ENCODE data around the gene HMG20B. TPM values are rescaled to one million over a fixed set of nuclear protein-coding genes. Genes with fewer than 3 reads are reported as not detected.

Gene HMG20B
- total RNA-seq, 1 donor, result 72.5 TPM

DNA sequence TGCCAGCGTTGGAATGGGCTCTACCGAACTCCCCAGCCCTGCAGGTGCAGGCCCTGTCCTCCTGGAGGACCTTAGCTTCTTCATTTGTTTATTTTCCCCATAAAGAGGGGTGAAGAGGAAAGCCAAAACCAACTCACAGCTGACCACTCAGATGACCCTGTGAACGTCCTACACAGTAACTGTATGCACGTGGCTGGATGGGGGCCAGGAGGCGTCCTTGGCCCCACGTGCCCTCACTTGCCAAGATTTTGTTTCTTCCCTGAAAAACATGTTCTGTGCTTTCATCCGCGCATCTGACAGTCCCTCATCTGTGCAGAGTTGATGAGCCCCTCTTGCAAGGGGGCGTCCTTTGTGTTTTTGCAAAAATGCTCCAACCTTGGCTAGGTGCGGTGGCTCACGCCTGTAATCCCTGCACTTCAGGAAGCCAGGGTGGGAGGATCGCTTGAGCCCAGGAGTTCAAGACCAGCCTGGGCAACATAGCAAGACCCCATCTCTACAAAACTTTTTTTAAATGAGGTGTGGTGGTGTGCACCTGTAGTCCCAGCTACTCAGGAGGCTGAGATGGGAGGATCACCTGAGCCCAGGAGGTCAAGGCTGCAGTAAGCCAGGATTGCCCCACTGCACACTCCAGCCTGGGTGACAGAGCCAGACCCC, 39.1 kb upstream of the HMG20B start:
- no peak for DNase-seq (ENCODE audit: low read depth)
- TF ChIP-seq, protein P1, sequence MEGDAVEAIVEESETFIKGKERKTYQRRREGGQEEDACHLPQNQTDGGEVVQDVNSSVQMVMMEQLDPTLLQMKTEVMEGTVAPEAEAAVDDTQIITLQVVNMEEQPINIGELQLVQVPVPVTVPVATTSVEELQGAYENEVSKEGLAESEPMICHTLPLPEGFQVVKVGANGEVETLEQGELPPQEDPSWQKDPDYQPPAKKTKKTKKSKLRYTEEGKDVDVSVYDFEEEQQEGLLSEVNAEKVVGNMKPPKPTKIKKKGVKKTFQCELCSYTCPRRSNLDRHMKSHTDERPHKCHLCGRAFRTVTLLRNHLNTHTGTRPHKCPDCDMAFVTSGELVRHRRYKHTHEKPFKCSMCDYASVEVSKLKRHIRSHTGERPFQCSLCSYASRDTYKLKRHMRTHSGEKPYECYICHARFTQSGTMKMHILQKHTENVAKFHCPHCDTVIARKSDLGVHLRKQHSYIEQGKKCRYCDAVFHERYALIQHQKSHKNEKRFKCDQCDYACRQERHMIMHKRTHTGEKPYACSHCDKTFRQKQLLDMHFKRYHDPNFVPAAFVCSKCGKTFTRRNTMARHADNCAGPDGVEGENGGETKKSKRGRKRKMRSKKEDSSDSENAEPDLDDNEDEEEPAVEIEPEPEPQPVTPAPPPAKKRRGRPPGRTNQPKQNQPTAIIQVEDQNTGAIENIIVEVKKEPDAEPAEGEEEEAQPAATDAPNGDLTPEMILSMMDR (IDR thresholded peaks at IDR 0.05; ENCODE audit: insufficient read depth, low read depth, low read length), result no peak
- no peak overlapping the region for H3K4me3 ChIP-seq (ENCODE audit: low read depth, low read length)

DNA sequence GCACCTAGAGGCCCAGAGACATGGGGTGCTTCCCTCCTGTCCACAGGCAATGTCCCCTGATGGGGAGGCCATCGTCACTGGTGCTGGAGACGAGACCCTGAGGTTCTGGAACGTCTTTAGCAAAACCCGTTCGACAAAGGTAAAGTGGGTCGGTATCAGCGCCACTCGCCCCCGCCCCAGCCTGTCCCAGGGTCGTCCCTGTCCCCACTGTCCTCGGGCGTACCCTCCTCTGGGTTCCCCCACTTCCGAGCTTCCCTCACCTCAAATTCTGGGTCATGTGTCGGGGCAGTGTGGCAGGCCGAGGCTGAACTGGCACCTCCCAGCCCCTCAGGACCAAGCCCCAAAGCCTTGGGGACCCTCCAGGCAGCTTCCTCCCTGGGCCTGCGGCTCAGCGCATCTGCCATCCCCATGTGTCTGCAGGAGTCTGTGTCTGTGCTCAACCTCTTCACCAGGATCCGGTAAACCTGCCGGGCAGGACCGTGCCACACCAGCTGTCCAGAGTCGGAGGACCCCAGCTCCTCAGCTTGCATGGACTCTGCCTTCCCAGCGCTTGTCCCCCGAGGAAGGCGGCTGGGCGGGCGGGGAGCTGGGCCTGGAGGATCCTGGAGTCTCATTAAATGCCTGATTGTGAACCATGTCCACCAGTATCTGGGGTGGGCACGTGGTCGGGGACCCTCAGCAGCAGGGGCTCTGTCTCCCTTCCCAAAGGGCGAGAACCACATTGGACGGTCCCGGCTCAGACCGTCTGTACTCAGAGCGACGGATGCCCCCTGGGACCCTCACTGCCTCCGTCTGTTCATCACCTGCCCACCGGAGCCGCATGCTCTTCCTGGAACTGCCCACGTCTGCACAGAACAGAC, 38.1 kb upstream of the HMG20B start:
- H3K4me3 ChIP-seq (ENCODE audit: low read depth, low read length), result no peak overlapping the region
- TF ChIP-seq, protein P1 (IDR thresholded peaks at IDR 0.05; ENCODE audit: insufficient read depth, low read depth, low read length), result no peak
- DNase-seq (ENCODE audit: low read depth), result no peak

DNA sequence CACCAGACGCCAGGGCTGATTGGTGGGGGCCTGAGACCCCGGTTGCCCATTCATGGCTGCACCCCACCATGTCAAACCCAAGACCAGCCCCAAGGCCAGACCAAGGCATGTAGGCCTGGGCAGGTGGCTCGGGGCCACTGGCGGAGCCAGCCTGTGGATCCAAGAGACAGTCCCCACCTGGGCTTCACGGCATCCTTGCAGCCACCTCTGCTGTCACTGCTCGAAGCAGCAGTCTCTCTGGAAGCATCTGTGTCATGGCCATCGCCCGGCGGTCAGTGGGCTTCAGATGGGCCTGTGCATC, 37.6 kb upstream of the HMG20B start:
- DNase-seq (ENCODE audit: low read depth), result no peak
- TF ChIP-seq, protein P1 (IDR thresholded peaks at IDR 0.05; ENCODE audit: insufficient read depth, low read depth, low read length), result no peak
- no peak overlapping the region for H3K4me3 ChIP-seq (ENCODE audit: low read depth, low read length)

DNA sequence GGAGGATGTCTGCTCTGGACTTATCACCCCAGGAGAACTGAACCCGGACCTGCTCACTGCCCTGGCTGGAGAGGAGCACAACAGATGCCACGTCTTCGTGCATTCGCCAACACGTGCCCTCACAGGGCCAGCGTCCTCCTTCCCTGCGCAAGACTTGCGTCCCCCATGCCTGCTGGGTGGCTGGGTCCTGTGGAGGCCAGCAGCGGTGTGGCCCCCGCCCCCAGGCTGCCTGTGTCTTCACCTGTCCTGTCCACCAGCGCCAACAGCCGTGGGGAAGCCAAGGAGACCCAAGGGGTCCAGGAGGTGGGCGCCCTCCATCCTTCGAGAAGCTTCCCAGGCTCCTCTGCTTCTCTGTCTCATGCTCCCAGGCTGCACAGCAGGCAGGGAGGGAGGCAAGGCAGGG, 37.2 kb upstream of the HMG20B start:
- H3K4me3 ChIP-seq (ENCODE audit: low read depth, low read length), result no peak overlapping the region
- no peak for DNase-seq (ENCODE audit: low read depth)
- TF ChIP-seq, protein P1 (IDR thresholded peaks at IDR 0.05; ENCODE audit: insufficient read depth, low read depth, low read length), result no peak

DNA sequence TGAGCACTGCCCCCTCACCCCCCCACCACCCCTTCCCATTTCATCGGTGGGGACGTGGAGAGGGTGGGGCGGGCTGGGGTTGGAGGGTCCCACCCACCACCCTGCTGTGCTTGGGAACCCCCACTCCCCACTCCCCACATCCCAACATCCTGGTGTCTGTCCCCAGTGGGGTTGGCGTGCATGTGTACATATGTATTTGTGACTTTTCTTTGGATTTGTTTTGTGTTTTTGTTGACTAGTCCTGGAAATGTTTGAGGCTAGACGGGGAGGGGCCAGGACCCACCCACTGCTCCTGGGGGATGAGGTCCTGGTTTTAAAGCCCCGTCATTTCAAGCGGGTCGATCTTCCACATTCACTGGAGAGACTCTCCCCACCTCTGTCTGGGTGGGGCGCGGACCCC, 36.8 kb upstream of the HMG20B start:
- TF ChIP-seq, protein P1 (IDR thresholded peaks at IDR 0.05; ENCODE audit: insufficient read depth, low read depth, low read length), result no peak
- no peak for DNase-seq (ENCODE audit: low read depth)
- no peak overlapping the region for H3K4me3 ChIP-seq (ENCODE audit: low read depth, low read length)

DNA sequence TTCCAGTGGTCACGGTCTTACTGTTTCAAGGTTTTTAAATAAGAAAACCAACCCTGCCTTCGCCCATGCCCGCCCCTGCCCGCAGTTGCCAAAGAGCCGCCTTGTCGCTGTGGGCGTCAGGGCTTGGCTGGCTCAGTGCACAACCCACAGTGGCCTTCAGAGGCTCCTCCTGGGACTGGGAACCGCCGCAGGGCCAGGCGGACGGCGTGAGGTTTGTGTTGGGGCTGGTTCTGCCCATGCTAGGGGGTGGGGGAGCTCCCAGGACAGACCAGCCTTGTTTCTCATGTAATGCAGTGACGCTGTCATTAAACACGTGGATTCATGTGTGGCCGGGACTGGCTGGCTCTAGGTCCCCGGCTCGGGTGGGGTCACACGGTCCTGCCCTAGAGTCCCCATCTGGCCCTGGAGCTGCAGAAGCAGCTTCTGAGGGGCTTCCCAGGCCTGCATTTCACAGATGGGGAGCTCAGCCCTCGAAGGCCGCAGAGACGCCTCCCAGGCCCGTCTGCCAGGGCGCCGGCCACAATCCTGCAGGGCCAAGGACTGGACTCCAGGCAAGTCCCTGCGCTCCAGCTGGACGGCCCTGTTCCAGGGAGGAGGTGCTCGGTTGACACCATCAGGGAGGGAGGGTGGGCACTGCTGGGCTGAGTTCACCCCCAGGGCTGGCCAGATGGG, 36.2 kb upstream of the HMG20B start:
- TF ChIP-seq, protein P1 (IDR thresholded peaks at IDR 0.05; ENCODE audit: insufficient read depth, low read depth, low read length), result no peak
- no peak overlapping the region for H3K4me3 ChIP-seq (ENCODE audit: low read depth, low read length)
- DNase-seq (ENCODE audit: low read depth), result no peak

All from fibroblast of villous mesenchyme (primary cell).